GM12872 (cell line): ENCODE data around the gene SCUBE1.

Source experiments
- TF ChIP-seq, protein P1 (sequence below): IDR thresholded peaks from 3 replicates; pipeline ENCODE4 v1.5.1; 2011; ENCODE audit warnings: low read depth, mild to moderate bottlenecking, low read length, moderate library complexity; ENCODE audit not compliant: insufficient read depth

Gene SCUBE1

GRCh38 chr22:43249789-43250471 is 93.2 kb downstream of the SCUBE1 start:
- TF ChIP-seq, protein P1, sequence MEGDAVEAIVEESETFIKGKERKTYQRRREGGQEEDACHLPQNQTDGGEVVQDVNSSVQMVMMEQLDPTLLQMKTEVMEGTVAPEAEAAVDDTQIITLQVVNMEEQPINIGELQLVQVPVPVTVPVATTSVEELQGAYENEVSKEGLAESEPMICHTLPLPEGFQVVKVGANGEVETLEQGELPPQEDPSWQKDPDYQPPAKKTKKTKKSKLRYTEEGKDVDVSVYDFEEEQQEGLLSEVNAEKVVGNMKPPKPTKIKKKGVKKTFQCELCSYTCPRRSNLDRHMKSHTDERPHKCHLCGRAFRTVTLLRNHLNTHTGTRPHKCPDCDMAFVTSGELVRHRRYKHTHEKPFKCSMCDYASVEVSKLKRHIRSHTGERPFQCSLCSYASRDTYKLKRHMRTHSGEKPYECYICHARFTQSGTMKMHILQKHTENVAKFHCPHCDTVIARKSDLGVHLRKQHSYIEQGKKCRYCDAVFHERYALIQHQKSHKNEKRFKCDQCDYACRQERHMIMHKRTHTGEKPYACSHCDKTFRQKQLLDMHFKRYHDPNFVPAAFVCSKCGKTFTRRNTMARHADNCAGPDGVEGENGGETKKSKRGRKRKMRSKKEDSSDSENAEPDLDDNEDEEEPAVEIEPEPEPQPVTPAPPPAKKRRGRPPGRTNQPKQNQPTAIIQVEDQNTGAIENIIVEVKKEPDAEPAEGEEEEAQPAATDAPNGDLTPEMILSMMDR: no peak

GRCh38 chr22:43247546-43248260 is 95.5 kb downstream of the SCUBE1 start:
- TF ChIP-seq, protein P1: no peak

GRCh38 chr22:43246188-43246587 is 97.0 kb downstream of the SCUBE1 start:
- TF ChIP-seq, protein P1: no peak

DNA sequence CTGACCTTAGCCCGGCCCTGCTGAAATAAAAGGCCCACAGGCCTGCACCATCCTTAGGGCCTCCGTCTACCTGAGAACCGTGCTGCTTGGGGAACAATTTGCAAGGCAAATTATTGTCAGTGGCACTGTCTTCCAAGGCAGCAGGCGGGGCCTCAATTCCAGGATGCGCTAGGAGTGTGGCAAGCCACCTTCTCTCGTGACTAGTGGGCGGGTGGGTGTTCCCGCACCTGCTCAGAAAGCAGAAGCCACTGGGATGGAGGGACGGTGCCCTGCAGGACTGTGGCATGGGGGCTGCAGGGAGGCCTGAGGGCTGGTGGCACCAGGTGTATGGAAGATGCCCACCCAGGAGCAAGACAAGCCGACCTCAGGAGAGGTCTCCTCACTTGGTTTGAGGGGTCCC is 97.5 kb downstream of the SCUBE1 start:
- TF ChIP-seq, protein P1: no peak

- TF ChIP-seq, protein P1: no peak
Observed at GRCh38 chr22:43244803-43245527, 98.2 kb downstream of the SCUBE1 start.

GRCh38 chr22:43244402-43244801 is 98.8 kb downstream of the SCUBE1 start:
- TF ChIP-seq, protein P1: 0 out of 3 replicates have a peak, but pooled peaks have one; percentile 16

- TF ChIP-seq, protein P1: no peak
Observed at GRCh38 chr22:43243324-43243723, 99.8 kb downstream of the SCUBE1 start.
